HG03558 (cell line): ENCODE measurements around the gene ECM1.

Experiments used
- ATAC-seq: cut with Tn5 transposase; IDR thresholded peaks from one replicate; pipeline ENCODE4 v1.9.1; 2021; ENCODE audit warnings: moderate number of reproducible peaks; ENCODE audit not compliant: unreplicated experiment; ENCODE audit errors: extremely low read depth

ECM1 gene

GRCh38 chr1:150555971-150556865, 48.3 kb downstream of the ECM1 start:
- ATAC-seq: no peak

DNA sequence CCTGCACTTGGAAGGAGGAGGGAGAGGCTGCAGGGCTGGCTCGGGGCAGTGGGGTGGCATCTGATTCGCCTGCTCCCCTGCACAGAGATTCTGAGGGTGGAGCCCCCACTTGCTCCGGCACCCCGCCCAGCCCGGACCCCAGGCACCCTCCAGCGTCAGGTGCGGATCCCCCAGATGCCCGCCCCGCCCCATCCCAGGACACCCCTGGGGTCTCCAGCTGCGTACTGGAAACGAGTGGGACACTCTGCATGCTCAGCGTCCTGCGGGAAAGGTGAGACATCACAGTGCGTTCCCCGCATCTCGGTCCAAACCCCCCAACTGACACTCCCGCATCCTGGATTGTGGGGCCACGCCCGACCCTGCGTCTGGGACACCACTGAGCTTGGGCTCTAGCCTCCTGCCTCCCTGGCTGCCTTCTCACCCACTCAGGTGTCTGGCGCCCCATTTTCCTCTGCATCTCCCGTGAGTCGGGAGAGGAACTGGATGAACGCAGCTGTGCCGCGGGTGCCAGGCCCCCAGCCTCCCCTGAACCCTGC, 49.2 kb downstream of the ECM1 start:
- no peak for ATAC-seq

- no peak for ATAC-seq
Observed at GRCh38 chr1:150557813-150558212, 49.9 kb downstream of the ECM1 start.

- no peak for ATAC-seq
Observed at GRCh38 chr1:150558303-150558704, 50.4 kb downstream of the ECM1 start.

- no peak for ATAC-seq
Observed at GRCh38 chr1:150558761-150559655, 51.1 kb downstream of the ECM1 start.

DNA sequence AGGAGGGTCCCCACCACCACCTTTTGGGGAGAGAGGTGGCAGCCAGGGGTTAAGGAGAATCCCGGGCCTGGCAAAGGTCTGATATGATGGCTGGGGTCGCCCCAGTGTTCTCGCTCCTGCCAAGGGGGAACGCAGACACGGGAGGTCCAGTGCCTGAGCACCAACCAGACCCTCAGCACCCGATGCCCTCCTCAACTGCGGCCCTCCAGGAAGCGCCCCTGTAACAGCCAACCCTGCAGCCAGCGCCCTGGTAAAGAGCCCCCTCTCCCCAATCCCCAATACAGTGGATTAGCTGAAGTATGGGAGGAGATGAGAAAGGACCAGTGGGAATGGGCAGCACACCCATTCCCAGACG, 51.7 kb downstream of the ECM1 start:
- no peak for ATAC-seq

DNA sequence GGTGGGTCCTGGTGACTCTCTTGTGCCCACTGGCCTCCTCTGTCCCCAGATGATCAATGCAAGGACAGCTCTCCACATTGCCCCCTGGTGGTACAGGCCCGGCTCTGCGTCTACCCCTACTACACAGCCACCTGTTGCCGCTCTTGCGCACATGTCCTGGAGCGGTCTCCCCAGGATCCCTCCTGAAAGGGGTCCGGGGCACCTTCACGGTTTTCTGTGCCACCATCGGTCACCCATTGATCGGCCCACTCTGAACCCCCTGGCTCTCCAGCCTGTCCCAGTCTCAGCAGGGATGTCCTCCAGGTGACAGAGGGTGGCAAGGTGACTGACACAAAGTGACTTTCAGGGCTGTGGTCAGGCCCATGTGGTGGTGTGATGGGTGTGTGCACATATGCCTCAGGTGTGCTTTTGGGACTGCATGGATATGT, 52.1 kb downstream of the ECM1 start:
- ATAC-seq: no peak

GRCh38 chr1:150560576-150561253, 52.8 kb downstream of the ECM1 start:
- ATAC-seq: no peak

- ATAC-seq: no peak
Observed at GRCh38 chr1:150561254-150561973, 53.5 kb downstream of the ECM1 start.

GRCh38 chr1:150561974-150562445, 54.1 kb downstream of the ECM1 start:
- ATAC-seq: no peak

DNA sequence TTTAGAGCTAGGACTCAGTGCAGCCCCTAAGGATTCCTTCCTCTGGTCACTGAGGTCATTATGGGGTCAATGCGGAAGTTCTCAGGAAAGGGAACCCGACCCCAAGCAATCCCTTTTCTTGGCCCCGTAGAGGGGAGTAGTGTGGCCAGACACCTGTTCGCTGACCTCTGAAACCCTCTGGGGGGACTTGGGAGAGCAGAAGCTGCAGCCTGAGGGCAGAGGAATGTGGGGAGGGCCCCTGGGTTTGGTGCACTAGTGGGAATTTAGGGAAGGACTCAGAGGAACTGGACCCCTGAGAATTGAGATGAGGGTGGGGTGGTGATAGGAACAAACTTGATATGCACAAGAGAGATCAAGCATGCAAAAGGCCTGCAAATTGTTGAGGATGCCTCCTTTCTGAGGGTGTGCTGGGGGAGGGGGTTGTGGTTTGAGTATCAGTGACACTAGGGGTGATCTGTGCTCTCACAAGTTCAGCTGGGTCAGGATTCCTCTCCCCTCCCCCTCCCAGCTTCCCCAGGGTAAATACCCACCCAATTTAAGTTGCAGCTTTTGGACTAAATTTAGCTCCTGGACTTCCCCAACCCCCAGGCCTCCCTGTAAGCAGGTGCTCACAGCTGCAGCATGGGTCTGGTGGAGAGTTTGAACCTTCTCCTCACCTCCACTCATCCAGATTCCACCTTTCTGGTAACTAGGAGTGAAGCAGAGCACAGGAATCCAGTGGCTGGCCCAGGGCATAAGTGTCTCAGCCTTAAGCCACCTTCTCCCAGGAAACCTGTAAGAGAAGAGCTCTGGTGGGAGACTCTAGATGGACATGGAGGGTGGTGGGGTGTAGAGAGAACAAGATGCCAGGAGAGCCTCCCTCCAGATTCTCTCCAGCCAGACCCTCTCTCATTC, 54.8 kb downstream of the ECM1 start:
- no peak for ATAC-seq
